Measurements from ENCODE around the gene SEMA3F.
"Not testable (repeated sequence)": the region's sequence is repeated elsewhere in the genome, so short reads cannot be mapped to it uniquely, and the experiment has no call there.

The SEMA3F gene

GRCh38 chr3:50207359-50208042 lies 52.4 kb downstream of the SEMA3F start:
- DNase-seq (ENCODE audit: extremely low read depth in 1 of 2, low read depth in 1 of 2), result no peak

GRCh38 chr3:50208677-50209344 lies 53.7 kb downstream of the SEMA3F start:
- no peak for DNase-seq (ENCODE audit: extremely low read depth in 1 of 2, low read depth in 1 of 2)

- no peak for DNase-seq (ENCODE audit: extremely low read depth in 1 of 2, low read depth in 1 of 2)
Measured at GRCh38 chr3:50210176-50210509, 55.0 kb downstream of the SEMA3F start.

GRCh38 chr3:50210510-50211367 lies 55.6 kb downstream of the SEMA3F start:
- DNase-seq (ENCODE audit: extremely low read depth in 1 of 2, low read depth in 1 of 2), result no peak

- DNase-seq (ENCODE audit: extremely low read depth in 1 of 2, low read depth in 1 of 2), result not testable (repeated sequence)
Measured at GRCh38 chr3:50211368-50211717, 56.2 kb downstream of the SEMA3F start.

- no peak for DNase-seq (ENCODE audit: extremely low read depth in 1 of 2, low read depth in 1 of 2)
Measured at GRCh38 chr3:50211930-50212329, 56.8 kb downstream of the SEMA3F start.

- no peak for DNase-seq (ENCODE audit: extremely low read depth in 1 of 2, low read depth in 1 of 2)
Measured at GRCh38 chr3:50212502-50212901, 57.4 kb downstream of the SEMA3F start.

GRCh38 chr3:50212971-50213370 lies 57.8 kb downstream of the SEMA3F start:
- DNase-seq (ENCODE audit: extremely low read depth in 1 of 2, low read depth in 1 of 2), result no peak

- DNase-seq (ENCODE audit: extremely low read depth in 1 of 2, low read depth in 1 of 2), result no peak
Measured at GRCh38 chr3:50213373-50213772, 58.2 kb downstream of the SEMA3F start.

GRCh38 chr3:50214824-50215223 lies 59.7 kb downstream of the SEMA3F start:
- DNase-seq (ENCODE audit: extremely low read depth in 1 of 2, low read depth in 1 of 2), result no peak

- no peak for DNase-seq (ENCODE audit: extremely low read depth in 1 of 2, low read depth in 1 of 2)
Measured at GRCh38 chr3:50215529-50215928, 60.4 kb downstream of the SEMA3F start.

GRCh38 chr3:50217681-50218080 lies 62.6 kb downstream of the SEMA3F start:
- DNase-seq (ENCODE audit: extremely low read depth in 1 of 2, low read depth in 1 of 2), result no peak

GRCh38 chr3:50218448-50218847 lies 63.3 kb downstream of the SEMA3F start:
- no peak for DNase-seq (ENCODE audit: extremely low read depth in 1 of 2, low read depth in 1 of 2)

GRCh38 chr3:50219285-50219684 lies 64.2 kb downstream of the SEMA3F start:
- no peak for DNase-seq (ENCODE audit: extremely low read depth in 1 of 2, low read depth in 1 of 2)

GRCh38 chr3:50220109-50220508 lies 65.0 kb downstream of the SEMA3F start:
- no peak for DNase-seq (ENCODE audit: extremely low read depth in 1 of 2, low read depth in 1 of 2)

GRCh38 chr3:50221051-50221410 lies 65.9 kb downstream of the SEMA3F start:
- DNase-seq (ENCODE audit: extremely low read depth in 1 of 2, low read depth in 1 of 2), result no peak

- no peak for DNase-seq (ENCODE audit: extremely low read depth in 1 of 2, low read depth in 1 of 2)
Measured at GRCh38 chr3:50221411-50222168, 66.5 kb downstream of the SEMA3F start.

- no peak for DNase-seq (ENCODE audit: extremely low read depth in 1 of 2, low read depth in 1 of 2)
Measured at GRCh38 chr3:50222169-50222528, 67.0 kb downstream of the SEMA3F start.

- no peak for DNase-seq (ENCODE audit: extremely low read depth in 1 of 2, low read depth in 1 of 2)
Measured at GRCh38 chr3:50224639-50225038, 69.5 kb downstream of the SEMA3F start.

- no peak for DNase-seq (ENCODE audit: extremely low read depth in 1 of 2, low read depth in 1 of 2)
Measured at GRCh38 chr3:50226888-50227389, 71.8 kb downstream of the SEMA3F start.

All from activated CD8-positive, alpha-beta memory T cell treated with anti-CD3 and anti-CD28 coated beads for 1 hour (primary cell).